Activated T-helper 1 cell treated with anti-CD3 and anti-CD28 coated beads, Interleukin-12 subunit alpha, Interleukin-12 subunit beta, Interleukin-2, Interleukin-4 antibody, amounts not matched to agents 30 ng/mL and 10 ng/mL and 1 ng/mL, durations not matched to agents 14 hours and 24 hours and 36 hours (primary cell): ENCODE results near the gene C1QTNF1. TPM values are rescaled to one million over a fixed set of nuclear protein-coding genes. Genes with fewer than 3 reads are reported as not detected.
A peak's percentile ranks its signal among the peaks of the same experiment; 100 is the strongest.

Source experiments
- DNase-seq: peaks from one replicate; pipeline ENCODE4 v3.0.0; 2021; ENCODE audit warnings: low spot score
- H3K27ac Mint-ChIP-seq: one replicate; pipeline ENCODE4 v1.8.0; 2021; ENCODE audit warnings: mild to moderate bottlenecking, mixed read lengths
- H3K27me3 Mint-ChIP-seq: one replicate; pipeline ENCODE4 v1.8.0; 2022; ENCODE audit warnings: mild to moderate bottlenecking, moderate library complexity, mixed read lengths; ENCODE audit not compliant: insufficient read depth
- H3K36me3 Mint-ChIP-seq: one replicate; pipeline ENCODE4 v1.8.0; 2021; ENCODE audit warnings: low read depth, mixed read lengths
- H3K4me1 Mint-ChIP-seq: one replicate; pipeline ENCODE4 v1.8.0; 2021; ENCODE audit warnings: low read depth, mixed read lengths
- H3K4me3 Mint-ChIP-seq: one replicate; pipeline ENCODE4 v1.8.0; 2021; ENCODE audit warnings: mild to moderate bottlenecking, moderate library complexity, mixed read lengths
- H3K9me3 Mint-ChIP-seq: one replicate; pipeline ENCODE4 v1.8.0; 2021; ENCODE audit warnings: mixed read lengths
- intact Hi-C: fragments of 100-400 bp; cut with micrococcal nuclease; formaldehyde crosslinking; loops from one replicate; pipeline ENCODE4 v1.15.1; 2024
- total RNA-seq: library from RNA; stranded (reverse); gene quantifications from 2 replicates; pipeline ENCODE4 v1.2.3, GENCODE V29; 2022

C1QTNF1 gene
- total RNA-seq, 1 donor from 2014 or later: not detected

- intact Hi-C loops: no loop called here
- H3K36me3 Mint-ChIP-seq: peaks cover 11% of the 10 kb centered on the region
- peak overlapping the region; percentile 83 for H3K27ac Mint-ChIP-seq
- DNase-seq: peak; percentile 9
- H3K4me1 Mint-ChIP-seq: peaks cover 10% of the 10 kb centered on the region
- no peaks in the 10 kb centered on the region for H3K9me3 Mint-ChIP-seq
- no peaks in the 10 kb centered on the region for H3K27me3 Mint-ChIP-seq
- H3K4me3 Mint-ChIP-seq: peak overlapping the region; percentile 92
Measured at GRCh38 chr17:79075446-79075750, 51.4 kb downstream of the C1QTNF1 start.

- no peaks in the 10 kb centered on the region for H3K27me3 Mint-ChIP-seq
- peak overlapping the region; percentile 92 for H3K4me3 Mint-ChIP-seq
- H3K27ac Mint-ChIP-seq: peak overlapping the region; percentile 83
- intact Hi-C loops: no loop called here
- no peaks in the 10 kb centered on the region for H3K9me3 Mint-ChIP-seq
- H3K36me3 Mint-ChIP-seq: peaks cover 15% of the 10 kb centered on the region
- peaks cover 10% of the 10 kb centered on the region for H3K4me1 Mint-ChIP-seq
- DNase-seq: no peak
Measured at GRCh38 chr17:79075861-79076406, 52.0 kb downstream of the C1QTNF1 start.

GRCh38 chr17:79077587-79077986, 53.6 kb downstream of the C1QTNF1 start:
- H3K4me1 Mint-ChIP-seq: peaks cover 10% of the 10 kb centered on the region
- no peak overlapping the region for H3K27ac Mint-ChIP-seq
- H3K36me3 Mint-ChIP-seq: peaks cover 15% of the 10 kb centered on the region
- H3K27me3 Mint-ChIP-seq: no peaks in the 10 kb centered on the region
- intact Hi-C loops: no loop called here
- no peak overlapping the region for H3K4me3 Mint-ChIP-seq
- no peaks in the 10 kb centered on the region for H3K9me3 Mint-ChIP-seq
- DNase-seq: no peak

GRCh38 chr17:79078476-79079190, 54.7 kb downstream of the C1QTNF1 start:
- Mint-ChIP-seq H3K9me3 (no peaks in the 10 kb centered on the region), H3K27ac (no peak overlapping the region), H3K27me3 (no peaks in the 10 kb centered on the region), H3K36me3 (peaks cover 15% of the 10 kb centered on the region), H3K4me3 (no peak overlapping the region), H3K4me1 (peaks cover 10% of the 10 kb centered on the region)
- intact Hi-C loops: no loop called here
- DNase-seq: no peak

GRCh38 chr17:79079421-79080200, 55.6 kb downstream of the C1QTNF1 start:
- Mint-ChIP-seq H3K27ac (no peak overlapping the region), H3K4me3 (no peak overlapping the region), H3K36me3 (peaks cover 15% of the 10 kb centered on the region), H3K9me3 (no peaks in the 10 kb centered on the region), H3K4me1 (peaks cover 10% of the 10 kb centered on the region), H3K27me3 (no peaks in the 10 kb centered on the region)
- no peak for DNase-seq
- intact Hi-C loops: no loop called here

- Mint-ChIP-seq H3K4me1 (peaks cover 8% of the 10 kb centered on the region), H3K27ac (no peak overlapping the region), H3K36me3 (peaks cover 15% of the 10 kb centered on the region), H3K4me3 (no peak overlapping the region), H3K27me3 (no peaks in the 10 kb centered on the region), H3K9me3 (no peaks in the 10 kb centered on the region)
- no peak for DNase-seq
- intact Hi-C loops: no loop called here
Measured at GRCh38 chr17:79080349-79080748, 56.4 kb downstream of the C1QTNF1 start.

- peaks cover 15% of the 10 kb centered on the region for H3K36me3 Mint-ChIP-seq
- no peaks in the 10 kb centered on the region for H3K9me3 Mint-ChIP-seq
- intact Hi-C loops: no loop called here
- H3K4me3 Mint-ChIP-seq: no peak overlapping the region
- H3K27ac Mint-ChIP-seq: no peak overlapping the region
- no peaks in the 10 kb centered on the region for H3K27me3 Mint-ChIP-seq
- H3K4me1 Mint-ChIP-seq: peaks cover 3% of the 10 kb centered on the region
- no peak for DNase-seq
Measured at GRCh38 chr17:79080761-79081290, 56.9 kb downstream of the C1QTNF1 start.

GRCh38 chr17:79081571-79082276, 57.8 kb downstream of the C1QTNF1 start:
- no peaks in the 10 kb centered on the region for H3K4me1 Mint-ChIP-seq
- no peak overlapping the region for H3K4me3 Mint-ChIP-seq
- peaks cover 15% of the 10 kb centered on the region for H3K36me3 Mint-ChIP-seq
- no peaks in the 10 kb centered on the region for H3K9me3 Mint-ChIP-seq
- no peaks in the 10 kb centered on the region for H3K27me3 Mint-ChIP-seq
- DNase-seq: no peak
- intact Hi-C loops: no loop called here
- no peak overlapping the region for H3K27ac Mint-ChIP-seq

- Mint-ChIP-seq H3K36me3 (peaks cover 15% of the 10 kb centered on the region), H3K4me1 (no peaks in the 10 kb centered on the region), H3K27ac (no peak overlapping the region), H3K4me3 (no peak overlapping the region), H3K9me3 (no peaks in the 10 kb centered on the region), H3K27me3 (no peaks in the 10 kb centered on the region)
- intact Hi-C loops: no loop called here
- DNase-seq: no peak
Measured at GRCh38 chr17:79082311-79083190, 58.6 kb downstream of the C1QTNF1 start.

- no peaks in the 10 kb centered on the region for H3K27me3 Mint-ChIP-seq
- intact Hi-C loops: no loop called here
Measured at GRCh38 chr17:79083191-79083971, 59.4 kb downstream of the C1QTNF1 start.

GRCh38 chr17:79084291-79085153, 60.6 kb downstream of the C1QTNF1 start:
- Mint-ChIP-seq H3K36me3 (peaks cover 10% of the 10 kb centered on the region), H3K4me3 (no peak overlapping the region), H3K9me3 (no peaks in the 10 kb centered on the region), H3K27me3 (no peaks in the 10 kb centered on the region), H3K27ac (no peak overlapping the region), H3K4me1 (no peaks in the 10 kb centered on the region)
- intact Hi-C loops: loop anchor here (2.0 kb wide), 1 partner anchor 38 kb away; no protein-coding TSS in a partner anchor
- DNase-seq: no peak

More at GRCh38 chr17:79083191-79083971, 59.4 kb downstream of the C1QTNF1 start:
- H3K27ac Mint-ChIP-seq: no peak overlapping the region
- H3K9me3 Mint-ChIP-seq: no peaks in the 10 kb centered on the region
- no peak overlapping the region for H3K4me3 Mint-ChIP-seq
- H3K36me3 Mint-ChIP-seq: peaks cover 15% of the 10 kb centered on the region
- DNase-seq: no peak
- H3K4me1 Mint-ChIP-seq: no peaks in the 10 kb centered on the region
